CD8-positive, alpha-beta memory T cell (primary cell): ENCODE data around the gene SRRM2. TPM values are rescaled to one million over a fixed set of nuclear protein-coding genes. Genes with fewer than 3 reads are reported as not detected.

Experiments used
- CTCF ChIA-PET: fragments of 350-600 bp; sonication (Branson Sonifier 250); formaldehyde crosslinking; loops from one replicate; lab custom pipeline; 2021; ENCODE audit warnings: antibody characterized with exemption; lab: Charles Lee
- POLR2A ChIA-PET: fragments of 350-600 bp; sonication (Branson Sonifier 250); formaldehyde crosslinking; loops from one replicate; lab custom pipeline; 2021; ENCODE audit warnings: antibody characterized with exemption; lab: Charles Lee
- DNase-seq, 5 donors: peaks; one replicate each; pipeline versions ENCODE4 v3.0.0 to v3.0.0-alpha.2; 2020 to 2022; ENCODE audit warnings: mixed read lengths in 1 of 5
- H3K27ac ChIP-seq: one replicate; pipeline ENCODE4 v1.7.0; 2013; ENCODE audit warnings: low read depth, mild to moderate bottlenecking, low read length, moderate library complexity
- H3K27me3 ChIP-seq: 2 replicates; pipeline ENCODE4 v1.7.0; 2013; ENCODE audit warnings: low read length, mild to moderate bottlenecking; ENCODE audit not compliant: insufficient read depth, poor library complexity, severe bottlenecking
- H3K36me3 ChIP-seq: 2 replicates; pipeline ENCODE4 v1.7.0; 2013; ENCODE audit warnings: mild to moderate bottlenecking, low read length, moderate library complexity; ENCODE audit not compliant: insufficient read depth
- H3K4me1 ChIP-seq: 2 replicates; pipeline ENCODE4 v1.7.0; 2013; ENCODE audit warnings: mild to moderate bottlenecking, low read length, moderate library complexity; ENCODE audit not compliant: insufficient read depth
- H3K4me3 ChIP-seq: 2 replicates; pipeline ENCODE4 v1.7.0; 2013; ENCODE audit warnings: mild to moderate bottlenecking, low read length
- H3K9me3 ChIP-seq: 2 replicates; pipeline ENCODE4 v1.7.0; 2013; ENCODE audit warnings: mild to moderate bottlenecking, low read length
- H3K27ac Mint-ChIP-seq, 8 donors: one replicate each; pipeline ENCODE4 v1.8.0; 2020 to 2021; ENCODE audit warnings: mixed read lengths in 8 of 8, mild to moderate bottlenecking in 6 of 8, inconsistent platforms in 3 of 8, moderate library complexity in 3 of 8
- H3K27me3 Mint-ChIP-seq, 2 donors: one replicate each; pipeline ENCODE4 v1.8.0; 2020 to 2021; ENCODE audit warnings: mixed read lengths in 2 of 2, mild to moderate bottlenecking in 1 of 2, moderate library complexity in 1 of 2
- H3K36me3 Mint-ChIP-seq, 3 donors: one replicate each; pipeline ENCODE4 v1.8.0; 2020 to 2021; ENCODE audit warnings: mixed read lengths in 3 of 3, inconsistent platforms in 1 of 3, mild to moderate bottlenecking in 1 of 3
- H3K4me1 Mint-ChIP-seq, 3 donors: one replicate each; pipeline ENCODE4 v1.8.0; 2020 to 2021; ENCODE audit warnings: mixed read lengths in 3 of 3, inconsistent platforms in 1 of 3, mild to moderate bottlenecking in 1 of 3
- H3K4me3 Mint-ChIP-seq, 7 donors: one replicate each; pipeline ENCODE4 v1.8.0; 2020 to 2021; ENCODE audit warnings: mixed read lengths in 7 of 7, mild to moderate bottlenecking in 6 of 7, moderate library complexity in 4 of 7, inconsistent platforms in 2 of 7
- H3K9me3 Mint-ChIP-seq, 5 donors: one replicate each; pipeline ENCODE4 v1.8.0; 2020 to 2022; ENCODE audit warnings: mixed read lengths in 5 of 5, mild to moderate bottlenecking in 3 of 5, moderate library complexity in 2 of 5, inconsistent platforms in 1 of 5
- polyA plus RNA-seq: library from polyadenylated mRNA; unstranded; fragments of 300-500 nt; fragmentation: Illumina TruSeq; gene quantifications from one replicate; pipeline ENCODE4 v1.2.3, GENCODE V29; 2021
- total RNA-seq, 2 experiments: library from RNA; stranded (reverse); gene quantifications; one replicate each; pipeline ENCODE4 v1.2.3, GENCODE V29; 2021

The SRRM2 gene
- total RNA-seq (100 to 1,000 TPM; 517 to 529 TPM), polyA plus RNA-seq (130 TPM)

DNA sequence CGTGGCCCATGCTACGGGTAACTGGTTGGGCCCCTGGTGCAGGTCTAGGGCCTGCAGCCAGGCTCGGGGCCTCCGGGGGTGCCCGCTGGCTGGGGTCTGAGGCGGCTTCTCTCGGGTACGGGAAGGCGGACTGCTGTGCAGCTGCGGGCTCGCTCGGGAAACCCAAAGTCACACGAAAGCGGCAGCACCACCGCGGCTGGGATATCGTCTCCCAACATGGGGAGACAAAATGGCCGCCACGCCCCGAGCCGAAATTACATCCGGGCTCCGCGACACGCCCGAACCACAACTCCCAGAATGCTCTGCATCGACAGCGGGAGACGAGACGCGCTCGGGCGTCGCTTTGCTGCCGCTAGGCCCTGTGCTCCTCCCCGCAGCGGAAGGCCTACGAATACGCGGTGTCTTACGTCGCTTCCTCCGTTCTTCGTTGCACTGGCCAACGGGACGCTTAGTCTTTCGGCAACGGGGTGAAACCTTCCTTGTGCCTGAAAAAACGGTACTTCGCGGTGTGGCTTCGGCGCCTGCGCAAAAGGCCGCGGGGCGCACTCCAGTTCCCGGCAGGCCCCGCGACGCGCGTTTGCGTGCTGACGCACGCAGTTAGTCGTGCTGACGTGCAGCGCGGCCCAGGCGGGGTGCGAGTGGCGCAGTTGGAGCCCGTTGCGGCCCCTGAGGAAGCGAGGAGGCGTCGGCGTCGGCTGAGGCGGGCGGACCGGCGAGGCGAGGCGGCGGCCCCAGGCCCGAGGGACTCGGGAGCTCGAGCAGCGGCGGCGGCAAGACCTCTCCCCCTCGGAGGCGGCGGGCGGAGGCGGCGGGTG is at the start of gene SRRM2:
SRRM2 (plus strand) TSS at position 604 of the 815 bp plus-strand sequence. CDS start 3,727 bp downstream, outside the sequence.
- peaks cover 50% of the 10 kb centered on the region for H3K4me1 ChIP-seq
- no peaks in the 10 kb centered on the region for H3K9me3 ChIP-seq
- Mint-ChIP-seq H3K4me1 (peaks cover 50 to 64% (median 59%) of the 10 kb centered on the region in 3 donors), H3K27ac (peak within 1 kb of the TSS; percentile 97 to 99 (median 98)), H3K4me3 (peak within 1 kb of the TSS; percentile 87 to 98 (median 91)), H3K9me3 (peaks cover 0 to 3% (median 0%) of the 10 kb centered on the region in 5 donors), H3K27me3 (peaks cover 0 to 10% of the 10 kb centered on the region in 2 donors), H3K36me3 (peaks cover 0 to 43% (median 8%) of the 10 kb centered on the region in 3 donors)
- H3K27ac ChIP-seq = peak within 1 kb of the TSS; percentile 98
- CTCF ChIA-PET = interaction anchor here (2.0 kb wide), 1 partner anchor 26 kb away, joined by 5 read pairs; no protein-coding TSS in a partner anchor
- POLR2A ChIA-PET = interaction anchor here (0.6 to 6.8 kb wide), 5 partner anchors 25 to 1281 kb away, joined by 3 to 55 read pairs (median 4); partner anchors contain the start of genes ELOB, KCTD5, PRSS27 and RPS2
- peaks cover 9% of the 10 kb centered on the region for H3K36me3 ChIP-seq
- peak; percentile 89 to 96 (median 95) for DNase-seq
- no peaks in the 10 kb centered on the region for H3K27me3 ChIP-seq
- H3K4me3 ChIP-seq = peak within 1 kb of the TSS; percentile 98

DNA sequence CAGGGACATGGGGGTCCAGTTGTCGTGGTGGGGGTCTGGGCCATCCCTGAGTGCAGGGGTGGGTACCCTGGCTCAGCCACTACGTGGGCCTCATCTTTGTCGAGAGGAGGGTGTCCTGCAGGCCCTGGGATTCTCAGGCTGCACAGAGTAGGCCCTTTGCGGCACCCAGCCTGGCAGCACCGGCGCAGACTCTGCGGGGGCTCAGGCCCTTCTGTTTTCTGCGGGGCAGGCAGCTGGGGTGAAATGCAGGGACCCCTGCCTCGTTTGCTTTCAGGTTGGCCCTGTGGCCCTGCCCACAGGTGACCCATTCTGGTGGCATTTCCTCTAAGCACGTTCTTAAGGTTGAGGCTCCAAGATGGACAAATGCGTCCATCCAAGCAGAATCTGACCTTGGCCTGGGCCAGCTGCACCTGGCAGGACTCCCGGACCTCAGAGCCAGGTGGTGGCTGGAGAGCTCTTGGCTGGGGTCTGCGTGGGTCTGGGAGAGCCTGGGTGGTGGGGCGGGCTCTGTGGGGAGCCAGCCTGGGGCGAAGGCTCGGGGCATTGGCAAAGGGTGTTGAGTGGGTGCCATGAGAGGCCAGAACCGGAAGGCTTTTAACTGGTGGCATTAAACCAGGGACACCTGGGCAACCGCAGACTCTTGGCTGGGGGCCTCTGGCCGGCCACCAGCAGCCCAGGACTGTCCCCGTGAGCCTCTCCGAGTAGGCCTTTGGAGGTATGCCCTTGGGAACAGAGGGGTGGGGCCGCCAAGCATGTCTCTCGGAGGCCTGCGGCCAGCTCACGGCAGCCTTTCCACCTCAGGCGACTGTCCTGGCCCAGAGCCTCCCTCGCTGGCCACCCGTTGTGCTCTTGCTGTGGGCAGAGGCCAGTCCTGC is 49.3 kb upstream of the SRRM2 start:
- H3K27me3 ChIP-seq = no peaks in the 10 kb centered on the region
- Mint-ChIP-seq H3K4me1 (no peaks in the 10 kb centered on the region), H3K27me3 (no peaks in the 10 kb centered on the region), H3K36me3 (peaks cover 0 to 76% (median under 1%) of the 10 kb centered on the region in 3 donors), H3K9me3 (no peaks in the 10 kb centered on the region), H3K4me3 (no peak overlapping the region), H3K27ac (no peak overlapping the region)
- no peak overlapping the region for H3K4me3 ChIP-seq
- DNase-seq = no peak
- H3K9me3 ChIP-seq = no peaks in the 10 kb centered on the region
- no peak overlapping the region for H3K27ac ChIP-seq
- CTCF ChIA-PET = no interaction called here
- peaks cover 19% of the 10 kb centered on the region for H3K36me3 ChIP-seq
- H3K4me1 ChIP-seq = no peaks in the 10 kb centered on the region
- POLR2A ChIA-PET = interaction anchor here (0.6 kb wide), 1 partner anchor 262 kb away, joined by 3 read pairs; no protein-coding TSS in a partner anchor

GRCh38 chr16:2704166-2704982 is 48.1 kb upstream of the SRRM2 start:
- no peaks in the 10 kb centered on the region for H3K27me3 ChIP-seq
- Mint-ChIP-seq H3K27ac (no peak overlapping the region), H3K36me3 (peaks cover 0 to 71% (median 1%) of the 10 kb centered on the region in 3 donors), H3K4me3 (no peak overlapping the region), H3K27me3 (no peaks in the 10 kb centered on the region), H3K9me3 (no peaks in the 10 kb centered on the region), H3K4me1 (no peaks in the 10 kb centered on the region)
- CTCF ChIA-PET = no interaction called here
- no peaks in the 10 kb centered on the region for H3K9me3 ChIP-seq
- no peak for DNase-seq
- POLR2A ChIA-PET = interaction anchor here (0.5 kb wide), 1 partner anchor 115 kb away, joined by 6 read pairs; no protein-coding TSS in a partner anchor
- H3K27ac ChIP-seq = no peak overlapping the region
- no peak overlapping the region for H3K4me3 ChIP-seq
- no peaks in the 10 kb centered on the region for H3K4me1 ChIP-seq
- peaks cover 16% of the 10 kb centered on the region for H3K36me3 ChIP-seq

DNA sequence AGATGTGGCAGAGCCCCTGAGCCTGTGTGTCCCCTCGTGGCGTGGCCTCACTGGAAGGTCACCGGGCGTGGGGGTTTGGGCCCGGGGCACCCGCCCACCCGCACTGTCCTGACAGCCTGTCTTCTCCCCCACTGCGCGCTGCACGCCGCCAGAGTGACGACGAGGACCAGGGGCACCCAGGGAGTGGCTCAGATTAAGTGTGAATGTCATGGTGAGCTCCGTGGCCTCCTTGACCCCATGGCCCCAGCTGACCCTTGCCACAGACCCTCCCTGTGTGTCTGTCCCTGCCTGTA is 47.5 kb upstream of the SRRM2 start:
- H3K4me3 Mint-ChIP-seq = no peak overlapping the region
- peaks cover 11% of the 10 kb centered on the region for H3K36me3 ChIP-seq

DNA sequence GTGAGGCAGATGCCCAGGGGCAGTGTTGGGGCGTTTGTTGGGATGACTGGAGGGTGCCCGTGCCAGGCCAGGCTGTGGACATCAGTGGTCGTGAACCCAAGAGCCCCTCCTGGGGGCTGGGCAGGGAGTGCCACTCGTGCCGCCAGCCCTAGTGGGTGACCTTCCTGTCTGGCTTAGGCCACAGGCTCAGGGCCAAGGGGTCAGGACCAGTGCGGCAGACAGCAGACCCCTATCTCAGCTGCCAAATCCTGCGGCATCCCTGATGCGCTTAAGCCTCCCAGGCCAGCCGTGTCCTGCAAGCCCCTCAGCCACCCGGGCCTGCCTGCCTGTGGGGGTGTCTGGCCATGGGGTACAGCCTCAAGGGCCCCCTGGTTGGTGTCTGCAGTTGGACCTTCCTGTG is 47.1 kb upstream of the SRRM2 start:
- Mint-ChIP-seq H3K36me3 (peaks cover 0 to 63% (median 1%) of the 10 kb centered on the region in 3 donors), H3K4me1 (no peaks in the 10 kb centered on the region), H3K4me3 (no peak overlapping the region), H3K27me3 (no peaks in the 10 kb centered on the region), H3K27ac (no peak overlapping the region), H3K9me3 (no peaks in the 10 kb centered on the region)
- Histone ChIP-seq H3K27me3 (no peaks in the 10 kb centered on the region), H3K27ac (no peak overlapping the region), H3K4me3 (no peak overlapping the region), H3K9me3 (no peaks in the 10 kb centered on the region), H3K4me1 (no peaks in the 10 kb centered on the region), H3K36me3 (peaks cover 7% of the 10 kb centered on the region)
- ChIA-PET POLR2A (no interaction called here), CTCF (no interaction called here)
- DNase-seq = no peak

More for the DNA sequence above, 47.5 kb upstream of the SRRM2 start:
- H3K4me1 Mint-ChIP-seq = no peaks in the 10 kb centered on the region
- Histone ChIP-seq H3K4me1 (no peaks in the 10 kb centered on the region), H3K27me3 (no peaks in the 10 kb centered on the region), H3K4me3 (no peak overlapping the region), H3K27ac (no peak overlapping the region), H3K9me3 (no peaks in the 10 kb centered on the region)
- no peak for DNase-seq
- no peaks in the 10 kb centered on the region for H3K27me3 Mint-ChIP-seq
- POLR2A ChIA-PET = no interaction called here
- H3K27ac Mint-ChIP-seq = no peak overlapping the region
- H3K36me3 Mint-ChIP-seq = peaks cover 0 to 66% (median 1%) of the 10 kb centered on the region in 3 donors
- no peaks in the 10 kb centered on the region for H3K9me3 Mint-ChIP-seq
- CTCF ChIA-PET = no interaction called here

DNA sequence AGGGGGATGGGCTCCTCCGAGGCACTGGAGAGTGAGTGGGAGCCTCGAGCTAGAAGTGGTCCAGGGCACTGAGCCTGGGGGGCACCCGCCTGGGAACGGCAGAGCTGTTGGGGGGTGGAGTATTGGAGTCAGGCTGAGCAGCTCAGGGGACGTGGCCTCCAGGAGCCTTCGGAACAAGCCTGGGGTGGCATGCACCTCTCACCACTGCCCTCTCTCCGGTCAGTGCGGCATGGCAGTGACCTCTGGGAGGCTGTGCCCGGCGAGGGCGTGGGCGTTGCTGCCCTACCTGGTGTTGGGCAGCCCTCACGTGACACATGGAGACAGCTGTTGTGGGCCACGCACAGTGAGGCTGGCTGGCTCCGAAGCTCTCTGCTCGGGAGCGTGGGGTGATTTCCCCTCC is 46.4 kb upstream of the SRRM2 start:
- no peak for DNase-seq
- ChIA-PET POLR2A (no interaction called here), CTCF (no interaction called here)
- no peaks in the 10 kb centered on the region for H3K4me1 Mint-ChIP-seq
- H3K9me3 Mint-ChIP-seq = no peaks in the 10 kb centered on the region
- Histone ChIP-seq H3K27me3 (no peaks in the 10 kb centered on the region), H3K36me3 (peaks cover 7% of the 10 kb centered on the region), H3K4me1 (no peaks in the 10 kb centered on the region), H3K4me3 (no peak overlapping the region), H3K9me3 (no peaks in the 10 kb centered on the region), H3K27ac (no peak overlapping the region)
- H3K27ac Mint-ChIP-seq = no peak overlapping the region
- H3K27me3 Mint-ChIP-seq = no peaks in the 10 kb centered on the region
- H3K4me3 Mint-ChIP-seq = no peak overlapping the region
- H3K36me3 Mint-ChIP-seq = peaks cover 0 to 60% (median 4%) of the 10 kb centered on the region in 3 donors

GRCh38 chr16:2706611-2707311 is 45.7 kb upstream of the SRRM2 start:
- Mint-ChIP-seq H3K9me3 (no peaks in the 10 kb centered on the region), H3K27me3 (no peaks in the 10 kb centered on the region), H3K4me1 (no peaks in the 10 kb centered on the region), H3K4me3 (no peak overlapping the region), H3K27ac (no peak overlapping the region), H3K36me3 (peaks cover 0 to 56% (median 4%) of the 10 kb centered on the region in 3 donors)
- no peaks in the 10 kb centered on the region for H3K4me1 ChIP-seq
- no peak overlapping the region for H3K4me3 ChIP-seq
- H3K9me3 ChIP-seq = no peaks in the 10 kb centered on the region
- H3K27me3 ChIP-seq = no peaks in the 10 kb centered on the region
- H3K27ac ChIP-seq = no peak overlapping the region
- DNase-seq = no peak
- POLR2A ChIA-PET = no interaction called here
- peaks cover 7% of the 10 kb centered on the region for H3K36me3 ChIP-seq
- CTCF ChIA-PET = no interaction called here
